Activated T-helper 1 cell treated with anti-CD3 and anti-CD28 coated beads, Interleukin-12 subunit alpha, Interleukin-12 subunit beta, Interleukin-2, Interleukin-4 antibody, amounts not matched to agents 30 ng/mL and 10 ng/mL and 1 ng/mL, durations not matched to agents 14 hours and 24 hours and 36 hours (primary cell): ENCODE data around the gene SGCG. TPM values are rescaled to one million over a fixed set of nuclear protein-coding genes. Genes with fewer than 3 reads are reported as not detected.

Experiments used
- DNase-seq: peaks from one replicate; pipeline ENCODE4 v3.0.0; 2021; ENCODE audit warnings: low spot score
- H3K27ac Mint-ChIP-seq: one replicate; pipeline ENCODE4 v1.8.0; 2021; ENCODE audit warnings: mild to moderate bottlenecking, mixed read lengths
- H3K27me3 Mint-ChIP-seq: one replicate; pipeline ENCODE4 v1.8.0; 2022; ENCODE audit warnings: mild to moderate bottlenecking, moderate library complexity, mixed read lengths; ENCODE audit not compliant: insufficient read depth
- H3K36me3 Mint-ChIP-seq: one replicate; pipeline ENCODE4 v1.8.0; 2021; ENCODE audit warnings: low read depth, mixed read lengths
- H3K4me1 Mint-ChIP-seq: one replicate; pipeline ENCODE4 v1.8.0; 2021; ENCODE audit warnings: low read depth, mixed read lengths
- H3K4me3 Mint-ChIP-seq: one replicate; pipeline ENCODE4 v1.8.0; 2021; ENCODE audit warnings: mild to moderate bottlenecking, moderate library complexity, mixed read lengths
- H3K9me3 Mint-ChIP-seq: one replicate; pipeline ENCODE4 v1.8.0; 2021; ENCODE audit warnings: mixed read lengths
- intact Hi-C: fragments of 100-400 bp; cut with micrococcal nuclease; formaldehyde crosslinking; loops from one replicate; pipeline ENCODE4 v1.15.1; 2024
- total RNA-seq: library from RNA; stranded (reverse); gene quantifications from 2 replicates; pipeline ENCODE4 v1.2.3, GENCODE V29; 2022

The SGCG gene
- total RNA-seq, 1 donor from 2014 or later = not detected

GRCh38 chr13:23352161-23352560, 171.4 kb downstream of the SGCG start:
- Mint-ChIP-seq H3K27ac (no peak overlapping the region), H3K9me3 (no peaks in the 10 kb centered on the region)

DNA sequence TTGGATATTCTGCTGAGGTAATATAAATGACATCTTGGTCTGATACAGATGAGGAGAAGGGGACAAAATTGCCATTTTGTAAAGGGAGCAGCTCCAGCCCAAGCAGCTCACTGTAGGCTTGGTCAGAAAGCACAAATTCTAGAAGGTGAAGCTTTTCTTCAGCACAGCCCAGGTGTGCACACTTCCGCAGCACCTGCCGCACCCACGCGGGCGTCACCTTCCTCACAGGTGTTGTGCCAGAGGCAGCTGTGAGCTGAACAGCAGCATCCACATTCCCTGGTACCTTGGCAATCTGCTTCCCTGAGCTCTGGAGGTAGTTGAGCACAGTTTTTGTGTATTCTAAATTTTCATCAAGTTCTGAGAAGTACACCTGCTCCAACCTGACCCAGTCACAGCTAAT, 173.7 kb downstream of the SGCG start:
- intact Hi-C loops = no loop called here
- Mint-ChIP-seq H3K36me3 (peaks cover 42% of the 10 kb centered on the region), H3K9me3 (no peaks in the 10 kb centered on the region), H3K27me3 (no peaks in the 10 kb centered on the region), H3K27ac (no peak overlapping the region), H3K4me1 (peaks cover 1% of the 10 kb centered on the region), H3K4me3 (no peak overlapping the region)
- DNase-seq = no peak

More at GRCh38 chr13:23352161-23352560, 171.4 kb downstream of the SGCG start:
- intact Hi-C loops = no loop called here
- H3K4me3 Mint-ChIP-seq = no peak overlapping the region
- DNase-seq = no peak
- H3K27me3 Mint-ChIP-seq = no peaks in the 10 kb centered on the region
- H3K4me1 Mint-ChIP-seq = peaks cover 4% of the 10 kb centered on the region
- H3K36me3 Mint-ChIP-seq = peaks cover 60% of the 10 kb centered on the region

GRCh38 chr13:23356368-23356767, 175.6 kb downstream of the SGCG start:
- intact Hi-C loops = no loop called here
- Mint-ChIP-seq H3K9me3 (no peaks in the 10 kb centered on the region), H3K4me3 (no peak overlapping the region), H3K27me3 (no peaks in the 10 kb centered on the region), H3K36me3 (peaks cover 32% of the 10 kb centered on the region), H3K4me1 (no peaks in the 10 kb centered on the region), H3K27ac (no peak overlapping the region)
- DNase-seq = no peak

- Mint-ChIP-seq H3K9me3 (no peaks in the 10 kb centered on the region), H3K27me3 (no peaks in the 10 kb centered on the region), H3K4me1 (no peaks in the 10 kb centered on the region), H3K27ac (no peak overlapping the region), H3K4me3 (no peak overlapping the region), H3K36me3 (peaks cover 32% of the 10 kb centered on the region)
- no peak for DNase-seq
- intact Hi-C loops = no loop called here
Measured at GRCh38 chr13:23357349-23357748, 176.6 kb downstream of the SGCG start.

- Mint-ChIP-seq H3K36me3 (peaks cover 35% of the 10 kb centered on the region), H3K9me3 (no peaks in the 10 kb centered on the region), H3K4me1 (no peaks in the 10 kb centered on the region), H3K27me3 (no peaks in the 10 kb centered on the region), H3K4me3 (no peak overlapping the region), H3K27ac (no peak overlapping the region)
- intact Hi-C loops = no loop called here
- no peak for DNase-seq
Measured at GRCh38 chr13:23359882-23360281, 179.1 kb downstream of the SGCG start.

DNA sequence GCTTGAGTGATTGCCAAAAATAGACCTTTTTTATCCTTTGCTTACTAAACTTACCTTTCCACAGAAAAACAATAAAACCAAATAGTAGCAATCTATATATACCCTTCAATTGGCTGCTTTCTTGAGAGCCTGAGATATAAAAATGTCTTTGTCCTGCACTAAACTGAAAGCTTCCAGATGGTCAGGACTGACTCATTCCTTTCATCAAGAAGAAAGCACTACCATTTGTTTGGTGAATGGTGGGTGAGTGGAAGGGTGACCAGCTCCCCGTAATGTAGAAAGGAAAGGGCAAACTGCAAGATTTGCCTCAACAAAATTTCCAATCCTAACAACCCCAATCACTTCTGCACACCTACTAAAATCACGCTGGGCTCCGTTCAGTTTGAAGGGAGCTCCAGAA, 184.9 kb downstream of the SGCG start:
- DNase-seq = no peak
- Mint-ChIP-seq H3K4me1 (no peaks in the 10 kb centered on the region), H3K27me3 (no peaks in the 10 kb centered on the region), H3K9me3 (no peaks in the 10 kb centered on the region), H3K27ac (no peak overlapping the region), H3K4me3 (no peak overlapping the region), H3K36me3 (peaks cover 59% of the 10 kb centered on the region)
- intact Hi-C loops = no loop called here

DNA sequence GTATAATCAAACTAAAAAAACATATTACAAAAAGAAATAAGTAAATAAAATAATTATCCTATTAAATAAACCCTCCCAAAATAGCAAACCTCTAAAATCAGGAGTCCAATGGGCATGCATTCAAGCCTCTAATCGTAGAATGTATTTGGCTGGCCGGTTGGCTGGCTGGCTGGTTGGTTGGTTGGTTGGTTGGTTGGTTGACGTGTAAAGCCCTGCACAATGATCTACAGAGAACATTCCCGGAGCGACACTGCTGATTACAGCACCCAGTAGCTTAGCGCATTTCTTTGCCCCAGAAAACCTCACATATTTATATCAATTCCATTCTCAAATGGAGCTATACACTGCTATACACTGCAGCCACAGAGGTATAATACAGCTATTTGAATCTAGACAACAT, 187.1 kb downstream of the SGCG start:
- Mint-ChIP-seq H3K4me1 (peaks cover 16% of the 10 kb centered on the region), H3K36me3 (peaks cover 61% of the 10 kb centered on the region), H3K9me3 (no peaks in the 10 kb centered on the region), H3K27ac (no peak overlapping the region), H3K4me3 (no peak overlapping the region), H3K27me3 (no peaks in the 10 kb centered on the region)
- no peak for DNase-seq
- intact Hi-C loops = no loop called here

- Mint-ChIP-seq H3K4me3 (no peak overlapping the region), H3K9me3 (no peaks in the 10 kb centered on the region), H3K4me1 (peaks cover 46% of the 10 kb centered on the region), H3K36me3 (peaks cover 33% of the 10 kb centered on the region), H3K27me3 (peaks cover 2% of the 10 kb centered on the region), H3K27ac (no peak overlapping the region)
- intact Hi-C loops = loop anchor here (10.0 kb wide), 2 partner anchors 592 to 792 kb away; partner anchors contain the start of gene SPATA13
- DNase-seq = no peak
Measured at GRCh38 chr13:23372264-23372906, 191.6 kb downstream of the SGCG start.
